Glutamatergic neuron (in vitro differentiated cells): ENCODE results near the gene CNPY2. TPM values are rescaled to one million over a fixed set of nuclear protein-coding genes. Genes with fewer than 3 reads are reported as not detected.
"Not testable (repeated sequence)": the region's sequence is repeated elsewhere in the genome, so short reads cannot be mapped to it uniquely, and the experiment has no call there.

Source experiments
- DNase-seq: peaks from one replicate; pipeline ENCODE4 v3.0.0; 2022
- H3K27ac Mint-ChIP-seq: one replicate; pipeline ENCODE4 v1.8.0; 2020; ENCODE audit warnings: mild to moderate bottlenecking, mixed read lengths, inconsistent platforms; ENCODE audit not compliant: unreplicated experiment
- H3K27me3 Mint-ChIP-seq: one replicate; pipeline ENCODE4 v1.8.0; 2020; ENCODE audit warnings: mild to moderate bottlenecking, moderate library complexity, mixed read lengths, inconsistent platforms; ENCODE audit not compliant: unreplicated experiment
- H3K36me3 Mint-ChIP-seq: one replicate; pipeline ENCODE4 v1.8.0; 2020; ENCODE audit warnings: mild to moderate bottlenecking, mixed read lengths, inconsistent platforms; ENCODE audit not compliant: unreplicated experiment
- H3K4me1 Mint-ChIP-seq: one replicate; pipeline ENCODE4 v1.8.0; 2020; ENCODE audit warnings: mild to moderate bottlenecking, low read depth, mixed read lengths, inconsistent platforms; ENCODE audit not compliant: unreplicated experiment
- H3K4me3 Mint-ChIP-seq: one replicate; pipeline ENCODE4 v1.8.0; 2020; ENCODE audit warnings: mild to moderate bottlenecking, mixed read lengths, inconsistent platforms; ENCODE audit not compliant: unreplicated experiment
- H3K9me3 Mint-ChIP-seq: one replicate; pipeline ENCODE4 v1.8.0; 2020; ENCODE audit warnings: mild to moderate bottlenecking, moderate library complexity, mixed read lengths, inconsistent platforms; ENCODE audit not compliant: unreplicated experiment
- total RNA-seq: library from RNA; stranded (reverse); fragmentation: NEBNext Ultra II Directional; extraction: Animal tissue kit (Norgen Biotek cat#: 25700); gene quantifications from one replicate; pipeline ENCODE4 v1.2.1, GENCODE V29; 2021; ENCODE audit not compliant: unreplicated experiment
- TF ChIP-seq, protein P1 (sequence below): fragments of 200-600 bp; sonication (generic); IDR thresholded peaks from one replicate; pipeline ENCODE4 v1.5.0; 2021; ENCODE audit not compliant: partially characterized antibody, unreplicated experiment

Gene CNPY2
- total RNA-seq, 1 donor from 2014 or later: 141 TPM

DNA sequence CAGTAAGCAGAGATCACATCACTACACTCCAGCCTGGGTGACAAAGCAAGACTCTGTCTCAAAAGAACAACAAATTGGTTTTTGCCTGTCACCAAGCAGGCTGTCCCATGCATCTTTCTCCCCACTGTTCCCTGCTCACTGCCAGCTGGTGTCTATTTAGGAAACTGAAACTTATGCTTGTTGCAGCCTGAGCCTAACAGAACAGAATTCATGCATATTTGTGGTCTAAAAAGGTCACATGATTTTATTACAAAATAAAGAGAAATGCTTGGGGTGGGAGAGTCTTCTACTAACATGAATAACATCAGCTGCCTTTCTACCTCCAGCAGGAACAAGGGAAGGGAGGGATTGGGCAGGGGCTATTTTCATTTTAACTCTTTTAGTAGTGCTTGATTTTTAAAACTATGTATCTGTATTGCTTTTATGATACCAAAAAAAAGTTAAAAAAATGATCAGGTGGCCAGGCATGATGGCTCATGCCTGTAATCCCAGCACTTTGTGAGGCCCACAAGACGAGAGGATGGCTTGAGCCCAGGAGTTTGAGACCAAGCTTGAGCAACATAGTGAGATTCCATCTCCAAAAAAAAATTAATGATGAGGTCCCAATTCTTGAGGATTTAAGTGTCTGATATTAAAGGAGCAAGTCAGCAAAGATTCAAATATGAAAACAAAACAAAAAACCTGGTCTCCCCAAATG lies 43.2 kb upstream of the CNPY2 start:
- peaks cover 6% of the 10 kb centered on the region for H3K4me1 Mint-ChIP-seq
- H3K27me3 Mint-ChIP-seq: peaks cover 8% of the 10 kb centered on the region
- TF ChIP-seq, protein P1, sequence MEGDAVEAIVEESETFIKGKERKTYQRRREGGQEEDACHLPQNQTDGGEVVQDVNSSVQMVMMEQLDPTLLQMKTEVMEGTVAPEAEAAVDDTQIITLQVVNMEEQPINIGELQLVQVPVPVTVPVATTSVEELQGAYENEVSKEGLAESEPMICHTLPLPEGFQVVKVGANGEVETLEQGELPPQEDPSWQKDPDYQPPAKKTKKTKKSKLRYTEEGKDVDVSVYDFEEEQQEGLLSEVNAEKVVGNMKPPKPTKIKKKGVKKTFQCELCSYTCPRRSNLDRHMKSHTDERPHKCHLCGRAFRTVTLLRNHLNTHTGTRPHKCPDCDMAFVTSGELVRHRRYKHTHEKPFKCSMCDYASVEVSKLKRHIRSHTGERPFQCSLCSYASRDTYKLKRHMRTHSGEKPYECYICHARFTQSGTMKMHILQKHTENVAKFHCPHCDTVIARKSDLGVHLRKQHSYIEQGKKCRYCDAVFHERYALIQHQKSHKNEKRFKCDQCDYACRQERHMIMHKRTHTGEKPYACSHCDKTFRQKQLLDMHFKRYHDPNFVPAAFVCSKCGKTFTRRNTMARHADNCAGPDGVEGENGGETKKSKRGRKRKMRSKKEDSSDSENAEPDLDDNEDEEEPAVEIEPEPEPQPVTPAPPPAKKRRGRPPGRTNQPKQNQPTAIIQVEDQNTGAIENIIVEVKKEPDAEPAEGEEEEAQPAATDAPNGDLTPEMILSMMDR: no peak
- peak overlapping the region; percentile 87 for H3K4me3 Mint-ChIP-seq
- no peak for DNase-seq
- H3K36me3 Mint-ChIP-seq: no peaks in the 10 kb centered on the region
- peak overlapping the region; percentile 19 for H3K27ac Mint-ChIP-seq
- H3K9me3 Mint-ChIP-seq: peaks cover 4% of the 10 kb centered on the region

DNA sequence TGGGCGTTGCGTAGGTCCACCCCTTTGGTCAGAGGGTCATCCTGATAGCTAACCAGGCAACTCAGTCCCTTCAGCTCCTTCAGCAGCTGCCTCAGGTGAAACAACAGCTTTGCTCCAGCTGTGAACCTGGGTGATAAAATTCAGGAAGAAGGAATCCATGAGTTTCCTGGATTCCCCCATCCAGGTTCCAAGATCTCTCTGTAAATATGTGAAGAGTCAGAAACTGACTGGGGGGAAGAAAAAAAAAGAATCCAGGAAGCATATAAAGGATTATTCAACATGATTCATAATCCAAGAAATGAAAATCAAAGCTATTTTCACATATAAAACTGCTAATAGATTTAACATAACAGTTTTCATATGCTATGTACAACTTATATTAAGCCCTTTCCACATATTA lies 35.5 kb upstream of the CNPY2 start:
- Mint-ChIP-seq H3K4me3 (no peak overlapping the region), H3K4me1 (no peaks in the 10 kb centered on the region), H3K27me3 (no peaks in the 10 kb centered on the region), H3K9me3 (no peaks in the 10 kb centered on the region), H3K36me3 (no peaks in the 10 kb centered on the region), H3K27ac (no peak overlapping the region)
- no peak for DNase-seq
- TF ChIP-seq, protein P1: no peak

DNA sequence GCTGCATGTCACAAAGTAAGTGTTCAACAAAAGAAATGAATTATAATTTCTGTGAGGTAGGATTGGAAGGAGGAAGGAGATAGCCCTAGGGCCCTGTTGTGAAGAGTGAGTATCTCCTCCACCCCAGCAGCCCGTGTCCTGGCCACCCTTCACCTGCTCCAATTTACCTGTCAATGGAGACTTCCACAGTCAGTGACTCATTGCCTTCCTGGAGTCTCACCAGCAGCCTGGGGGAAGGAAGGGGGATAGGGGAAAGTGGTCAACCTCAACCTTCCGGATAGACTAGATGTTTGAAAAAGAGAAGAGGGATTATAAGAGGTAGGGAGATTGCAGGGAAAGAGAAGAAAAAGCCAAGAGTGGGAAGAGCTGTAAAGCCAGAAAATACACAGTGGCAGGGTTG lies 34.9 kb upstream of the CNPY2 start:
- no peak for DNase-seq
- H3K9me3 Mint-ChIP-seq: no peaks in the 10 kb centered on the region
- H3K4me1 Mint-ChIP-seq: no peaks in the 10 kb centered on the region
- no peaks in the 10 kb centered on the region for H3K36me3 Mint-ChIP-seq
- no peak overlapping the region for H3K27ac Mint-ChIP-seq
- no peak overlapping the region for H3K4me3 Mint-ChIP-seq
- TF ChIP-seq, protein P1: no peak
- no peaks in the 10 kb centered on the region for H3K27me3 Mint-ChIP-seq

DNA sequence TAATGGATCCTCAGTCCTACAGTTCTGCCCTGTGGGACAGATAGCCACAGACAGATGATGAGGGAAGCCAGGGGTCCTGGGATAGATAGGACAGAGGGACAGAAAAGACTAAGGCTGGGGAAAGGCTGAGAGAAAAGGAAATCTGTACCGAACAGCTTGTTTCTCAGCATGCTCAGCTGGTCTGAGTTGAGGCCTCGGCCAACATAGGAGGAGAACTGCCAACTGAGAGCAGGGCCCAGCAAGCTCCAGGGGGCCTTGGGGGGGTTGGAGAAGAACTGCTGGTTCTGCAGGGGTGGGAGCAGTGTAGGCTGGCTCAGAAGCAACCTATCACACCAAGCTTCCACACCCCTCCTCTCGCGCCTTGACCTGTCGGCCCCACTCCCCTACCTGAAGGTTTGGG lies 33.0 kb upstream of the CNPY2 start:
- H3K27me3 Mint-ChIP-seq: no peaks in the 10 kb centered on the region
- H3K27ac Mint-ChIP-seq: no peak overlapping the region
- no peaks in the 10 kb centered on the region for H3K9me3 Mint-ChIP-seq
- TF ChIP-seq, protein P1: no peak
- DNase-seq: no peak
- no peak overlapping the region for H3K4me3 Mint-ChIP-seq
- H3K36me3 Mint-ChIP-seq: no peaks in the 10 kb centered on the region
- no peaks in the 10 kb centered on the region for H3K4me1 Mint-ChIP-seq

DNA sequence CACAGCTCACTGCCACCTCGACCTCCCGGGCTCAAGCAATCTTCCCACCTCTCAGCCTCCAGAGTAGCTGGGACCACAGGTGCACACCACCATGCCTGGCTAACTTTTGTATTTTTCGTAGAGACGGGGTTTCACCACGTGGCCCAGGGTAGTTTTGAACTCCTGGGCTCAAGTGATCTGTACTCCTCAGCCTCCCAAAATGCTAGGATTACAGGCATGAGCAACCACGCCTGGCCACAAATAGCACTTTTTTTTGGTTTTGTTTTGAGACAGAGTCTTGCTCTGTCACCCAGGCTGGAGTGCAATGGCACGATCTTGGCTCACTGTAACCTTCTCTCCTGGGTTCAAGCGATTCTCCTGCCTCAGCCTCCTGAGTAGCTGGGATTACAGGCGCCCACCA lies 31.5 kb upstream of the CNPY2 start:
- not testable (repeated sequence) for H3K4me3 Mint-ChIP-seq, H3K9me3 Mint-ChIP-seq, H3K4me1 Mint-ChIP-seq, DNase-seq, H3K27me3 Mint-ChIP-seq, H3K36me3 Mint-ChIP-seq
- H3K27ac Mint-ChIP-seq: peak overlapping the region; percentile 33
